CD8-positive, alpha-beta memory T cell (primary cell): Measurements from ENCODE around the gene ENAH. TPM values are rescaled to one million over a fixed set of nuclear protein-coding genes. Genes with fewer than 3 reads are reported as not detected.

Experiments
- CTCF ChIA-PET: fragments of 350-600 bp; sonication (Branson Sonifier 250); formaldehyde crosslinking; loops from one replicate; lab custom pipeline; 2021; ENCODE audit warnings: antibody characterized with exemption; lab: Charles Lee
- POLR2A ChIA-PET: fragments of 350-600 bp; sonication (Branson Sonifier 250); formaldehyde crosslinking; loops from one replicate; lab custom pipeline; 2021; ENCODE audit warnings: antibody characterized with exemption; lab: Charles Lee
- DNase-seq, 5 donors: peaks; one replicate each; pipeline versions ENCODE4 v3.0.0 to v3.0.0-alpha.2; 2020 to 2022; ENCODE audit warnings: mixed read lengths in 1 of 5
- H3K27ac ChIP-seq: one replicate; pipeline ENCODE4 v1.7.0; 2013; ENCODE audit warnings: low read depth, mild to moderate bottlenecking, low read length, moderate library complexity
- H3K27me3 ChIP-seq: 2 replicates; pipeline ENCODE4 v1.7.0; 2013; ENCODE audit warnings: low read length, mild to moderate bottlenecking; ENCODE audit not compliant: insufficient read depth, poor library complexity, severe bottlenecking
- H3K36me3 ChIP-seq: 2 replicates; pipeline ENCODE4 v1.7.0; 2013; ENCODE audit warnings: mild to moderate bottlenecking, low read length, moderate library complexity; ENCODE audit not compliant: insufficient read depth
- H3K4me1 ChIP-seq: 2 replicates; pipeline ENCODE4 v1.7.0; 2013; ENCODE audit warnings: mild to moderate bottlenecking, low read length, moderate library complexity; ENCODE audit not compliant: insufficient read depth
- H3K4me3 ChIP-seq: 2 replicates; pipeline ENCODE4 v1.7.0; 2013; ENCODE audit warnings: mild to moderate bottlenecking, low read length
- H3K9me3 ChIP-seq: 2 replicates; pipeline ENCODE4 v1.7.0; 2013; ENCODE audit warnings: mild to moderate bottlenecking, low read length
- H3K27ac Mint-ChIP-seq, 8 donors: one replicate each; pipeline ENCODE4 v1.8.0; 2020 to 2021; ENCODE audit warnings: mixed read lengths in 8 of 8, mild to moderate bottlenecking in 6 of 8, inconsistent platforms in 3 of 8, moderate library complexity in 3 of 8
- H3K27me3 Mint-ChIP-seq, 2 donors: one replicate each; pipeline ENCODE4 v1.8.0; 2020 to 2021; ENCODE audit warnings: mixed read lengths in 2 of 2, mild to moderate bottlenecking in 1 of 2, moderate library complexity in 1 of 2
- H3K36me3 Mint-ChIP-seq, 3 donors: one replicate each; pipeline ENCODE4 v1.8.0; 2020 to 2021; ENCODE audit warnings: mixed read lengths in 3 of 3, inconsistent platforms in 1 of 3, mild to moderate bottlenecking in 1 of 3
- H3K4me1 Mint-ChIP-seq, 3 donors: one replicate each; pipeline ENCODE4 v1.8.0; 2020 to 2021; ENCODE audit warnings: mixed read lengths in 3 of 3, inconsistent platforms in 1 of 3, mild to moderate bottlenecking in 1 of 3
- H3K4me3 Mint-ChIP-seq, 7 donors: one replicate each; pipeline ENCODE4 v1.8.0; 2020 to 2021; ENCODE audit warnings: mixed read lengths in 7 of 7, mild to moderate bottlenecking in 6 of 7, moderate library complexity in 4 of 7, inconsistent platforms in 2 of 7
- H3K9me3 Mint-ChIP-seq, 5 donors: one replicate each; pipeline ENCODE4 v1.8.0; 2020 to 2022; ENCODE audit warnings: mixed read lengths in 5 of 5, mild to moderate bottlenecking in 3 of 5, moderate library complexity in 2 of 5, inconsistent platforms in 1 of 5
- polyA plus RNA-seq: library from polyadenylated mRNA; unstranded; fragments of 300-500 nt; fragmentation: Illumina TruSeq; gene quantifications from one replicate; pipeline ENCODE4 v1.2.3, GENCODE V29; 2021
- total RNA-seq, 2 experiments: library from RNA; stranded (reverse); gene quantifications; one replicate each; pipeline ENCODE4 v1.2.3, GENCODE V29; 2021

Gene ENAH
- total and polyA plus RNA-seq, 3 experiments from 2014 or later = 0.53 TPM; not detected in 1

DNA sequence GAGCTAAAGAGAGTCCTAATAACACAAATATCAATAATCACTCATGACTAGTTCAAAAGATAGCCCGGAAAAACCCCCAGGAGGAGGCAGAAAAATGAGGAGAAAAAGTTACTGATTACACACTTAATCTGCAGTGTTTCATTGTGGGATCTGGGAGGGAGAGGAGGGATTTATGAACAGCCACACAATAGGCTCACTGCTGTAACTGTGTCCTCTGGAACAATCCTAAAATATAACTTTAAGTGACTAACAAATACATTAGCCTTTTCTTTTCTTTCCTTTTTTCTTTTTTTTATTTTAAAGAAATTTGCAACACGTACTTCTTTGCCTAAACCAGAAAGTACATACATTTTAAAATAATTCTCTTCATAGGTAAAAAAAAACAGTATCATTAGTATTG lies 118.8 kb downstream of the ENAH start:
- Histone ChIP-seq H3K4me3 (no peak overlapping the region), H3K27me3 (no peaks in the 10 kb centered on the region), H3K36me3 (no peaks in the 10 kb centered on the region), H3K27ac (no peak overlapping the region), H3K4me1 (no peaks in the 10 kb centered on the region), H3K9me3 (no peaks in the 10 kb centered on the region)
- no peak for DNase-seq
- POLR2A ChIA-PET = no interaction called here
- Mint-ChIP-seq H3K27me3 (peaks cover 5 to 44% of the 10 kb centered on the region in 2 donors), H3K4me1 (no peaks in the 10 kb centered on the region), H3K9me3 (no peaks in the 10 kb centered on the region), H3K27ac (no peak overlapping the region), H3K4me3 (no peak overlapping the region), H3K36me3 (no peaks in the 10 kb centered on the region)
- CTCF ChIA-PET = no interaction called here

DNA sequence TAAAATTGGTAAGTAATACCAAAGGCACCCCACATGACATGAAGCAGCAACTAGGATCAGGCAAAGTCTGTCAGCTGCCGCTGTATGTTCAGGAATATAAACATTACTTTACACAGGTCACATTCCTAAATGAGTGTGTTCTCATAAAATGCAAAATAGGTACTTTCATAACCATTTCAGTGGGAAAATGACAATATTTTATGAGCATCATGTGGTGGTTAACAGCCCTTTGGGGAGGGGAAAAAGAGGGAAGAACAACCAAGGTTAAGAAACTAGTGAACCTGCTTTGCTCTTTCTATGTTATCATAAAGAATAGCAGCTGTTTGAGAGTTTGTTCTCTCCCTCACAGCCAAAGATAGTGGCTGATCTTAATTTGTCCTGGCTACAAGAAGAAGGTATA lies 119.7 kb downstream of the ENAH start:
- no peaks in the 10 kb centered on the region for H3K4me1 ChIP-seq
- no peaks in the 10 kb centered on the region for H3K9me3 Mint-ChIP-seq
- H3K27ac Mint-ChIP-seq = no peak overlapping the region
- H3K4me1 Mint-ChIP-seq = no peaks in the 10 kb centered on the region
- H3K27me3 ChIP-seq = no peaks in the 10 kb centered on the region
- no peak overlapping the region for H3K4me3 ChIP-seq
- H3K9me3 ChIP-seq = no peaks in the 10 kb centered on the region
- CTCF ChIA-PET = interaction anchor here (0.6 kb wide), 1 partner anchor 269 kb away, joined by 3 read pairs; no protein-coding TSS in a partner anchor
- POLR2A ChIA-PET = no interaction called here
- H3K36me3 Mint-ChIP-seq = no peaks in the 10 kb centered on the region
- peaks cover 2 to 36% of the 10 kb centered on the region in 2 donors for H3K27me3 Mint-ChIP-seq
- no peak overlapping the region for H3K4me3 Mint-ChIP-seq
- H3K27ac ChIP-seq = no peak overlapping the region
- no peak for DNase-seq
- H3K36me3 ChIP-seq = no peaks in the 10 kb centered on the region

DNA sequence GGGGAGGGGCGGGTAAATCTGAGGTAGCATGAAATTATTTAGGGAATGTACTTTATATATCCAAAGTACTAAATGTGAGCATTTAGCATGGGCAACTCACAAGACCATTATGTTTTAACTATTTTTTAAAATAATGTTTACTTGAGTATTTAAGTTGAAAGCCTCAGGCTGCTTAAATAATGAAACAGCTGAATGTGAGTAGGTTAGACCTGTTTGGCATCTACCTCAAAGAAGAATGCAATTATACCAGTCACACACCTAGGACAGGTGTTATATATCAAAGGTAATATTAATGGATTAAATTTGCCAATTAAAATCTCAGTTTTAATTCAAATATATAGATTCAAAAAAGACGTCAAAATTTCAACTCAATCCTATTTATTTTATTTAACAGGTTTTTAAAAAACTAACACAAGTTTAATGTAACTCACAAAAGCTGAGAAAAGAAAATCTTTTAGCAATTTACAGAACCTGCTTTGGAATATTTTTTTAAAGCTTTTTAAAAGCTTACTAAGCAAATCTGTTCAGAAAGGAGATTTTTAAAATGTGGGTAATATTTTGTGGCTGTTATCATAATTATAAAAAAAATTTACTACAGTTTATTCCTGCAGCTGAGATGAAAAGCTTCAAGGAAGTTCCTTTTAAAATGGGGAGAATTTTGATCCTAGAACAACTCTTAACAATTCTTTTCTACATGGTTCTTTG lies 120.5 kb downstream of the ENAH start:
- Histone ChIP-seq H3K4me1 (no peaks in the 10 kb centered on the region), H3K4me3 (no peak overlapping the region), H3K9me3 (no peaks in the 10 kb centered on the region), H3K27ac (no peak overlapping the region), H3K27me3 (no peaks in the 10 kb centered on the region), H3K36me3 (no peaks in the 10 kb centered on the region)
- CTCF ChIA-PET = interaction anchor here (0.6 kb wide), 1 partner anchor 270 kb away, joined by 3 read pairs; no protein-coding TSS in a partner anchor
- DNase-seq = no peak
- no peaks in the 10 kb centered on the region for H3K9me3 Mint-ChIP-seq
- no peaks in the 10 kb centered on the region for H3K4me1 Mint-ChIP-seq
- POLR2A ChIA-PET = no interaction called here
- peaks cover 2 to 35% of the 10 kb centered on the region in 2 donors for H3K27me3 Mint-ChIP-seq
- H3K4me3 Mint-ChIP-seq = no peak overlapping the region
- no peaks in the 10 kb centered on the region for H3K36me3 Mint-ChIP-seq
- no peak overlapping the region for H3K27ac Mint-ChIP-seq

DNA sequence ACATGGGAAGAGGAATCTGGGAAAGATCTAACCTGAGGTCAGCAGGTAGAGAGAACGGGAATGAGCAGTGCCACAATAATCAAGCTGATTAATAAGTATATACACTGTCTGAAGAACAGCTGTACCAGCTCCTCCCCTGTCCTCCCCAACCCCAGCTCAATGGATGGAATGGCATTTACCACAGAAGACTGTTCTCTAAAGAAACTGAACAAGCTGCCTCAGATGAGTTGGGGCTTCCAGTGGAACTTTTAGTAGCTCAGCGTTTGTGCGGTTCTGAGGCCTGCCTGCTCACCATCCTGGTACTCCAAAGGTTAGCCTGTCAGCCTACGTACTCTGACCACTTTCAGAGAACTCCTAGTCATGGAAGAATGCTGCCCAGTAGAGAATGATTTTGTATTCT lies 123.2 kb downstream of the ENAH start:
- H3K27me3 Mint-ChIP-seq = peaks cover 3 to 35% of the 10 kb centered on the region in 2 donors
- Histone ChIP-seq H3K27ac (no peak overlapping the region), H3K27me3 (no peaks in the 10 kb centered on the region), H3K4me3 (no peak overlapping the region), H3K9me3 (no peaks in the 10 kb centered on the region), H3K36me3 (no peaks in the 10 kb centered on the region), H3K4me1 (no peaks in the 10 kb centered on the region)
- H3K4me1 Mint-ChIP-seq = no peaks in the 10 kb centered on the region
- DNase-seq = no peak
- ChIA-PET CTCF (no interaction called here), POLR2A (no interaction called here)
- no peaks in the 10 kb centered on the region for H3K36me3 Mint-ChIP-seq
- no peak overlapping the region for H3K4me3 Mint-ChIP-seq
- no peak overlapping the region for H3K27ac Mint-ChIP-seq
- H3K9me3 Mint-ChIP-seq = no peaks in the 10 kb centered on the region

DNA sequence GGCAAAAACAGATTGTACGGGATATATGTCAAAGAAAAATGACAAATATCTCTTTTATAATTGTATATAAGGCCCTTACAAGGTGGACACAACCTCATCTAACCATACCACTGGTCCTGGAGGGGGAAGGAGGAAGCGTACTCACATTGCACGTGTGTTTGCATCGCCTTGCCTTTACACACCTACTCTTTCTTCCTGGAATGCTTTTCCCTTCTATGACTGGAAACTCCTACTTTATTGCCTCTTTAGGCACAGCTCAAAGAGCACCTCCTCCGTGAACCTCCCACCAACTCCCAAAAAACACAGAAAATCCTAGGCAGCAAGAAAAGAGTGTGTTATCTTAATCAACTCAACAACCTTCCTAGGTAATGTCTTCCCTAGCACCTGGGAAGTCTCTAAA lies 125.3 kb downstream of the ENAH start:
- Histone ChIP-seq H3K27me3 (no peaks in the 10 kb centered on the region), H3K36me3 (no peaks in the 10 kb centered on the region), H3K9me3 (no peaks in the 10 kb centered on the region), H3K4me1 (no peaks in the 10 kb centered on the region), H3K4me3 (no peak overlapping the region), H3K27ac (no peak overlapping the region)
- DNase-seq = no peak
- Mint-ChIP-seq H3K27ac (no peak overlapping the region), H3K4me1 (no peaks in the 10 kb centered on the region), H3K4me3 (no peak overlapping the region), H3K9me3 (no peaks in the 10 kb centered on the region), H3K36me3 (no peaks in the 10 kb centered on the region), H3K27me3 (peaks cover 3 to 25% of the 10 kb centered on the region in 2 donors)
- ChIA-PET CTCF (no interaction called here), POLR2A (no interaction called here)

DNA sequence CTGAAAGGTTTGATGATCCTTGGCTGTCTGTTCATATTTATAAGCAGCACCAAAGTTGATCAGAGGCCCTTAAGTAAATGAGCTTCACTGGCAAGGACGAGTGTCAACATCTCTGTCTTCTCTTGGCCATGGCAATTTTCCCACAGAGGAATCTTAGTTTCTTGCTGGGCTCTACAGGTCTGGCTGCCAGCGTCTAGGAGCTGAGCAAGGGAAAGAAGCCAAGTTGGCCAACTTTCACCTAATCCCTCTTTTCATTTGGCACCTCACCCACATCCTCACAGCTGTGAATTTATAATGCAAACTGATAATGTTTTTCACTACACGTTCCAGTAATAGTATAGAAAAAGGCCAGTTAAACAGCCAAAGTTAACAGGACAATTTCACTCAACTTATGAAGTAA lies 126.0 kb downstream of the ENAH start:
- no peak for DNase-seq
- Histone ChIP-seq H3K9me3 (no peaks in the 10 kb centered on the region), H3K4me3 (no peak overlapping the region), H3K4me1 (no peaks in the 10 kb centered on the region), H3K27ac (no peak overlapping the region), H3K36me3 (no peaks in the 10 kb centered on the region), H3K27me3 (no peaks in the 10 kb centered on the region)
- Mint-ChIP-seq H3K27ac (no peak overlapping the region), H3K27me3 (peaks cover 3 to 25% of the 10 kb centered on the region in 2 donors), H3K9me3 (no peaks in the 10 kb centered on the region), H3K36me3 (no peaks in the 10 kb centered on the region), H3K4me3 (no peak overlapping the region), H3K4me1 (no peaks in the 10 kb centered on the region)
- ChIA-PET CTCF (no interaction called here), POLR2A (no interaction called here)

DNA sequence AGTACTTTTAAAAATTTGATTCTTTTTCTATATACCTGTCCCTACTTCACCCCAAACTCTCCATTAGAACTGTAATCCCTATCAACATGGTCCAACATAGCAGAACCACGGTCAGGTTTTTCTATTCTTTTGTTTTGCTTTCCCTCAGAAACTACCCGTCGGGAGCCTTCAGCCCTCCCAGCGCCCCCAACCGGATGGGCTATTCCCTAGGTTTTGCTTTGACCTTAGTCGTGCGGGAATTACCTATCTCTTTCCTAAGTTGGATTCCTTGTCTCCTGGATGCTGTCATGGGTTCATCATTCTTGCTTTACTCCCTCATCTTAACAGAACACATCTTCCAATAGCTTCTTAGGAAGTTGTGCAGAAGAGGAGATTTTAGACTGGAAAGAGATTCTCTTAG lies 127.5 kb downstream of the ENAH start:
- no peak for DNase-seq
- Mint-ChIP-seq H3K4me3 (no peak overlapping the region), H3K27me3 (peaks cover 3 to 14% of the 10 kb centered on the region in 2 donors), H3K27ac (no peak overlapping the region), H3K36me3 (no peaks in the 10 kb centered on the region), H3K9me3 (no peaks in the 10 kb centered on the region), H3K4me1 (no peaks in the 10 kb centered on the region)
- no peaks in the 10 kb centered on the region for H3K9me3 ChIP-seq
- H3K27me3 ChIP-seq = no peaks in the 10 kb centered on the region
- ChIA-PET POLR2A (no interaction called here), CTCF (interaction anchor here (1.7 kb wide), 1 partner anchor 47 kb away, joined by 3 read pairs; no protein-coding TSS in a partner anchor)
- H3K4me3 ChIP-seq = no peak overlapping the region
- no peaks in the 10 kb centered on the region for H3K4me1 ChIP-seq
- H3K27ac ChIP-seq = no peak overlapping the region
- H3K36me3 ChIP-seq = no peaks in the 10 kb centered on the region

DNA sequence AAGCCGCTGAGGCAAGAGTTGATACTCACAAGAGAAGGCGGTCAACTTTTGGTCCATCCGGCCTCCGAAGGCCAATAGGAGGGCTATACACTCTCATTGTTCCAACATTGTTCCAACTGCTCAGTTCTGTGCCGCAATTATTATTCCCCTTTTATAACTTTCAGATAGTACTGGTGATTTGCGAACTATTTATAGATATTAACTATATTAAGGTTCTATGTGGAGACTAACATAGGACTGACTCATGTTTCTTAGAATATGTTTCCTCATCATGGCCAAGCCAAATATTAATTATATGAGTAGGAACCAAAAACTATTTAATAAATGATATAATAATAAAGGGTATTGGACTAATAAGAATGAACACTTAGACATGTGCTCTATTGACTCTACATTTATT lies 128.4 kb downstream of the ENAH start:
- ChIA-PET CTCF (interaction anchor here (1.7 kb wide), 1 partner anchor 46 kb away, joined by 3 read pairs; no protein-coding TSS in a partner anchor), POLR2A (no interaction called here)
- Mint-ChIP-seq H3K4me1 (no peaks in the 10 kb centered on the region), H3K27ac (no peak overlapping the region), H3K4me3 (no peak overlapping the region), H3K27me3 (peaks cover 3 to 13% of the 10 kb centered on the region in 2 donors), H3K9me3 (no peaks in the 10 kb centered on the region), H3K36me3 (no peaks in the 10 kb centered on the region)
- no peaks in the 10 kb centered on the region for H3K9me3 ChIP-seq
- H3K4me3 ChIP-seq = no peak overlapping the region
- DNase-seq = no peak
- no peaks in the 10 kb centered on the region for H3K36me3 ChIP-seq
- H3K4me1 ChIP-seq = no peaks in the 10 kb centered on the region
- H3K27me3 ChIP-seq = no peaks in the 10 kb centered on the region
- H3K27ac ChIP-seq = no peak overlapping the region
